Endothelial cell of umbilical vein (primary cell): ENCODE measurements around the gene PLAGL2. TPM values are rescaled to one million over a fixed set of nuclear protein-coding genes. Genes with fewer than 3 reads are reported as not detected.

ENCODE experiments used
- BruUV-seq: library from RNA; stranded (reverse); fragments of 400-500 nt; replicated peaks from 2 replicates; lab custom pipeline; 2021; lab: Mats Ljungman, UMichigan
- CTCF ChIA-PET: fragments of 300-600, 350-600 bp; sonication (Branson Sonifier 250); formaldehyde crosslinking; loops from one replicate; lab custom pipeline; 2021; ENCODE audit warnings: antibody characterized with exemption, inconsistent platforms; lab: Charles Lee
- POLR2A ChIA-PET: fragments of 300-600, 350-600 bp; sonication (Branson Sonifier 250); formaldehyde crosslinking; loops from one replicate; lab custom pipeline; 2021; ENCODE audit warnings: antibody characterized with exemption, inconsistent platforms; lab: Charles Lee
- DNase-seq: peaks from one replicate; pipeline ENCODE4 v3.0.0-alpha.2; 2011; ENCODE audit warnings: low read depth, low spot score
- FAIRE-seq: peaks from 2 replicates; lab custom pipeline; 2011; peaks lifted over from hg19 to GRCh38; lab: Jason Lieb, UNC
- H2AFZ ChIP-seq: 2 replicates; pipeline ENCODE4 v1.6.0; 2012; ENCODE audit warnings: low read depth, low read length, control low read depth, inconsistent platforms
- H3K27ac ChIP-seq: 2 replicates; pipeline ENCODE4 v1.5.1; 2011; ENCODE audit warnings: low read depth, mild to moderate bottlenecking, control low read depth, low read length, moderate library complexity; ENCODE audit not compliant: insufficient read depth
- H3K27me3 ChIP-seq, 2 experiments: 2 replicates each; pipeline versions ENCODE4 v1.6.0 to v1.6.1; 2011; ENCODE audit warnings: low read length in 2 of 2, mixed read lengths in 1 of 2; ENCODE audit not compliant: control insufficient read depth in 2 of 2, insufficient read depth in 2 of 2
- H3K36me3 ChIP-seq, 2 experiments: 2 replicates in 1 of 2; 3 replicates in 1 of 2; pipeline ENCODE4 v1.5.1; 2011; ENCODE audit warnings: low read length in 2 of 2, mild to moderate bottlenecking in 1 of 2, moderate library complexity in 1 of 2; ENCODE audit not compliant: control insufficient read depth in 2 of 2, insufficient read depth in 2 of 2; ENCODE audit errors: extremely low read depth in 1 of 2
- H3K4me1 ChIP-seq: 3 replicates; pipeline ENCODE4 v1.5.1; 2011; ENCODE audit warnings: mild to moderate bottlenecking, low read length; ENCODE audit not compliant: control insufficient read depth, insufficient read depth; ENCODE audit errors: extremely low read depth
- H3K4me2 ChIP-seq: 2 replicates; pipeline ENCODE4 v1.6.1; 2011; ENCODE audit warnings: low read length, control low read depth, mixed read lengths; ENCODE audit not compliant: insufficient read depth
- H3K4me3 ChIP-seq, 3 experiments: fragments of 200-600 bp in 1 of 3; sonication (generic), shearing (Covaris generic) in 1 of 3; replicated peaks in 1 of 3; 2 replicates each; pipeline ENCODE4 v1.5.1; 2011 to 2016; ENCODE audit warnings: control low read depth in 3 of 3, low read length in 3 of 3, mild to moderate bottlenecking in 2 of 3, inconsistent platforms in 1 of 3, low read depth in 1 of 3, moderate library complexity in 1 of 3; ENCODE audit not compliant: insufficient read depth in 1 of 3
- H3K79me2 ChIP-seq: 2 replicates; pipeline ENCODE4 v1.6.0; 2012; ENCODE audit warnings: low read length, inconsistent platforms; ENCODE audit not compliant: control insufficient read depth, insufficient read depth
- H3K9ac ChIP-seq: replicated peaks from 2 replicates; pipeline ENCODE3; 2011; ENCODE audit warnings: low read length, control low read depth; ENCODE audit not compliant: insufficient read depth; ENCODE audit errors: extremely low read depth
- H3K9me1 ChIP-seq: replicated peaks from 3 replicates; pipeline ENCODE4 v1.6.0; 2011; ENCODE audit warnings: mild to moderate bottlenecking, low read length; ENCODE audit not compliant: control insufficient read depth, insufficient read depth; ENCODE audit errors: extremely low read depth
- H3K9me3 ChIP-seq: replicated peaks from 2 replicates; pipeline ENCODE4 v1.5.1; 2012; ENCODE audit warnings: low read length, inconsistent platforms; ENCODE audit not compliant: control insufficient read depth, insufficient read depth
- H4K20me1 ChIP-seq: replicated peaks from 2 replicates; pipeline ENCODE3; 2011; ENCODE audit warnings: mild to moderate bottlenecking, low read length; ENCODE audit not compliant: control insufficient read depth, insufficient read depth; ENCODE audit errors: extremely low read depth
- CTCF ChIP-seq, 2 donors: IDR thresholded peaks; 1 replicate in 1 of 2; 2 replicates in 1 of 2; pipeline ENCODE4 v1.5.1; 2011; ENCODE audit warnings: low read length in 2 of 2, mild to moderate bottlenecking in 2 of 2, moderate library complexity in 2 of 2, control low read depth in 1 of 2, inconsistent platforms in 1 of 2, low read depth in 1 of 2; ENCODE audit not compliant: insufficient read depth in 1 of 2; ENCODE audit errors: extremely low read depth in 1 of 2
- EZH2 ChIP-seq: IDR thresholded peaks from 2 replicates; pipeline ENCODE4 v1.6.1; 2012; ENCODE audit warnings: borderline replicate concordance, low read depth, mild to moderate bottlenecking, moderate library complexity, low read length, inconsistent platforms; ENCODE audit not compliant: severe bottlenecking
- FOS ChIP-seq: IDR thresholded peaks from 2 replicates; pipeline ENCODE4 v1.6.1; 2011; ENCODE audit warnings: mild to moderate bottlenecking, low read length, moderate library complexity, borderline replicate concordance; ENCODE audit not compliant: insufficient read depth
- GATA2 ChIP-seq: IDR thresholded peaks from 2 replicates; pipeline ENCODE4 v1.7.0; 2011; ENCODE audit warnings: low read depth, mild to moderate bottlenecking, moderate library complexity, mixed read lengths, low read length; ENCODE audit not compliant: insufficient read length, insufficient read depth
- JUN ChIP-seq: IDR thresholded peaks from 2 replicates; pipeline ENCODE4 v1.6.1; 2011; ENCODE audit warnings: borderline replicate concordance, low read depth; ENCODE audit not compliant: insufficient read length, insufficient read depth
- MAX ChIP-seq: IDR thresholded peaks from 2 replicates; pipeline ENCODE4 v1.6.1; 2011; ENCODE audit not compliant: insufficient read depth, insufficient read length
- MYC ChIP-seq: IDR thresholded peaks from one replicate; pipeline ENCODE4 v1.6.1; 2011; ENCODE audit warnings: mild to moderate bottlenecking, low read depth, low read length
- POLR2A ChIP-seq: IDR thresholded peaks from 2 replicates; pipeline ENCODE4 v1.6.1; 2012; ENCODE audit warnings: low read depth, mild to moderate bottlenecking, control low read depth, low read length
- POLR2AphosphoS5 ChIP-seq: IDR thresholded peaks from 2 replicates; pipeline ENCODE4 v1.6.1; 2012; ENCODE audit warnings: low read depth, mild to moderate bottlenecking, control low read depth, low read length, moderate library complexity; ENCODE audit not compliant: insufficient read depth
- dilution Hi-C: fragments of 300-500 bp; cut with MboI; formaldehyde crosslinking; loops from one replicate; pipeline ENCODE4 v1.15.0; 2019; ENCODE audit warnings: low sequenced_read_pairs; ENCODE audit not compliant: extremely low pct_ligation_motif_present
- intact Hi-C: fragments of 100-400 bp; cut with micrococcal nuclease; formaldehyde crosslinking; loops from one replicate; pipeline ENCODE4 v1.10.0; 2022
- polyA plus RNA-seq, 4 experiments: library from polyadenylated mRNA; depleted of rRNA in 3 of 4; stranded (reverse) in 3 of 4; unstranded in 1 of 4; fragments of >200 nt; gene quantifications; 2 replicates each; pipeline versions ENCODE4 v1.2.1 to v1.2.3, GENCODE V29; 2011 to 2012; ENCODE audit warnings: missing spikeins in 1 of 4
- total RNA-seq: library from RNA; stranded (reverse); gene quantifications from 2 replicates; pipeline ENCODE4 v1.2.3, GENCODE V29; 2021

The PLAGL2 gene
- total and polyA plus RNA-seq, 2 donors (not counting 3 experiments of a cell fraction or from before 2014, with no cell fraction given), result 8.2 to 15.2 TPM

- BruUV-seq, result no TSS peak
- intact Hi-C loops, result no loop called here
Measured at GRCh38 chr20:32229251-32229747, 21.8 kb upstream of the PLAGL2 start.

GRCh38 chr20:32227744-32228688 lies 20.5 kb upstream of the PLAGL2 start:
- no TSS peak for BruUV-seq
- POLR2A ChIA-PET, result no interaction called here

More at GRCh38 chr20:32229251-32229747, 21.8 kb upstream of the PLAGL2 start:
- ChIA-PET POLR2A (no interaction called here), CTCF (no interaction called here)
- H3K9me3 ChIP-seq, result no peaks in the 10 kb centered on the region
- H3K4me1 ChIP-seq, result no peaks in the 10 kb centered on the region
- H3K9me1 ChIP-seq, result no peaks in the 10 kb centered on the region
- H2AFZ ChIP-seq, result no peak overlapping the region
- no peak overlapping the region for H3K9ac ChIP-seq
- peaks cover 6 to 34% of the 10 kb centered on the region in 2 experiments for H3K36me3 ChIP-seq
- TF ChIP-seq MYC (no peak), POLR2A (no peak), POLR2AphosphoS5 (no peak), GATA2 (no peak)
- no peak overlapping the region for H3K27ac ChIP-seq
- no peaks in the 10 kb centered on the region for H3K79me2 ChIP-seq
- no peaks in the 10 kb centered on the region for H3K27me3 ChIP-seq
- dilution Hi-C loops, result no loop called here
- no peak overlapping the region for H3K4me2 ChIP-seq
- no peak overlapping the region for H3K4me3 ChIP-seq
- no peak for FAIRE-seq
- no peaks in the 10 kb centered on the region for H4K20me1 ChIP-seq
- no peak for DNase-seq

More at GRCh38 chr20:32227744-32228688, 20.5 kb upstream of the PLAGL2 start:
- Histone ChIP-seq H3K9me3 (no peaks in the 10 kb centered on the region), H2AFZ (no peak overlapping the region), H3K36me3 (peaks cover 4 to 27% of the 10 kb centered on the region in 2 experiments), H3K27ac (no peak overlapping the region), H3K4me3 (no peak overlapping the region), H4K20me1 (no peaks in the 10 kb centered on the region), H3K9me1 (no peaks in the 10 kb centered on the region), H3K9ac (no peak overlapping the region), H3K27me3 (no peaks in the 10 kb centered on the region), H3K79me2 (no peaks in the 10 kb centered on the region), H3K4me2 (no peak overlapping the region), H3K4me1 (no peaks in the 10 kb centered on the region)
- TF ChIP-seq JUN (no peak), FOS (no peak), EZH2 (no peak), CTCF (IDR thresholded peaks at IDR 0.05; ENCODE audit: extremely low read depth in 1 of 2, insufficient read depth in 1 of 2, low read depth in 1 of 2, low read length in 2 of 2) (no peak), POLR2AphosphoS5 (no peak), MYC (no peak), MAX (no peak)
- FAIRE-seq (no peak), DNase-seq (no peak)
- dilution Hi-C loops (no loop called here), intact Hi-C loops (no loop called here)
- CTCF ChIA-PET, result no interaction called here
